ENCODE results near the gene ETS1.

DNA sequence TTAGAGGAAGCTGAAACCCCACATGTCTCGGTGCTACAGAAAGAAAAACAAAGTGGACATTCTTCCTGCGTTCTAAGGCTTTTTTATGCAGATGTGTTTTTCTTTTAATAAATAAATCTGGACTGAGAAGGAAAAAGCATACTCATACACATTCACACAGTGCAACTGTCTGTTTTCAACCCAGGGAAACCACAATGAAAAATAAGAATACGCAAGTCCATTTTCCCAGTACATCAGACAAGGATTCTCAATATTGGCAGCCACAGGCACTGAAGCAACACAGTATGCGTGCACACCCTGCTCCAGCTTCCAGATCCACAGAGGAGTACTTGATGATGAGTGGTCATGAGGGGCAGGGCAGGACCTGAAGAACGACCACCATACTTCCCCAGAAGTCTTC is 86.9 kb downstream of the ETS1 start:
- TF ChIP-seq, protein P1, sequence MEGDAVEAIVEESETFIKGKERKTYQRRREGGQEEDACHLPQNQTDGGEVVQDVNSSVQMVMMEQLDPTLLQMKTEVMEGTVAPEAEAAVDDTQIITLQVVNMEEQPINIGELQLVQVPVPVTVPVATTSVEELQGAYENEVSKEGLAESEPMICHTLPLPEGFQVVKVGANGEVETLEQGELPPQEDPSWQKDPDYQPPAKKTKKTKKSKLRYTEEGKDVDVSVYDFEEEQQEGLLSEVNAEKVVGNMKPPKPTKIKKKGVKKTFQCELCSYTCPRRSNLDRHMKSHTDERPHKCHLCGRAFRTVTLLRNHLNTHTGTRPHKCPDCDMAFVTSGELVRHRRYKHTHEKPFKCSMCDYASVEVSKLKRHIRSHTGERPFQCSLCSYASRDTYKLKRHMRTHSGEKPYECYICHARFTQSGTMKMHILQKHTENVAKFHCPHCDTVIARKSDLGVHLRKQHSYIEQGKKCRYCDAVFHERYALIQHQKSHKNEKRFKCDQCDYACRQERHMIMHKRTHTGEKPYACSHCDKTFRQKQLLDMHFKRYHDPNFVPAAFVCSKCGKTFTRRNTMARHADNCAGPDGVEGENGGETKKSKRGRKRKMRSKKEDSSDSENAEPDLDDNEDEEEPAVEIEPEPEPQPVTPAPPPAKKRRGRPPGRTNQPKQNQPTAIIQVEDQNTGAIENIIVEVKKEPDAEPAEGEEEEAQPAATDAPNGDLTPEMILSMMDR (IDR thresholded peaks at IDR 0.05): no peak
- no peak for TF ChIP-seq POLR2A (IDR thresholded peaks at IDR 0.05)

Data from transverse colon (tissue), 3 donors.